ENCODE results near the gene SCFD2.

Gene SCFD2

GRCh38 chr4:52877036-52877435 lies 488.8 kb downstream of the SCFD2 start:
- Histone ChIP-seq H3K27me3 (replicated peaks; ENCODE audit: control insufficient read depth, insufficient read depth, low read length) (no peaks in the 10 kb centered on the region), H3K4me3 (replicated peaks; ENCODE audit: low read depth, low read length) (no peak overlapping the region), H3K36me3 (ENCODE audit: control insufficient read depth, insufficient read depth, low read length) (no peaks in the 10 kb centered on the region)
- no peak for DNase-seq (ENCODE audit: extremely low read depth, insufficient read length)
- no peak for TF ChIP-seq CTCF (IDR thresholded peaks at IDR 0.05; ENCODE audit: insufficient read depth, low read length, poor library complexity, severe bottlenecking)

GRCh38 chr4:52876069-52876468 lies 489.8 kb downstream of the SCFD2 start:
- DNase-seq (ENCODE audit: extremely low read depth, insufficient read length): no peak
- Histone ChIP-seq H3K4me3 (replicated peaks; ENCODE audit: low read depth, low read length) (no peak overlapping the region), H3K27me3 (replicated peaks; ENCODE audit: control insufficient read depth, insufficient read depth, low read length) (no peaks in the 10 kb centered on the region), H3K36me3 (ENCODE audit: control insufficient read depth, insufficient read depth, low read length) (no peaks in the 10 kb centered on the region; the same call in 1 of the 2 replicates)
- TF ChIP-seq CTCF (IDR thresholded peaks at IDR 0.05; ENCODE audit: insufficient read depth, low read length, poor library complexity, severe bottlenecking): no peak

GRCh38 chr4:52874948-52875347 lies 490.9 kb downstream of the SCFD2 start:
- Histone ChIP-seq H3K4me3 (replicated peaks; ENCODE audit: low read depth, low read length) (no peak overlapping the region), H3K27me3 (replicated peaks; ENCODE audit: control insufficient read depth, insufficient read depth, low read length) (no peaks in the 10 kb centered on the region), H3K36me3 (ENCODE audit: control insufficient read depth, insufficient read depth, low read length) (no peaks in the 10 kb centered on the region; the same call in 1 of the 2 replicates)
- TF ChIP-seq CTCF (IDR thresholded peaks at IDR 0.05; ENCODE audit: insufficient read depth, low read length, poor library complexity, severe bottlenecking): no peak
- DNase-seq (ENCODE audit: extremely low read depth, insufficient read length): no peak

GRCh38 chr4:52873861-52874343 lies 492.0 kb downstream of the SCFD2 start:
- DNase-seq (ENCODE audit: extremely low read depth, insufficient read length): no peak
- Histone ChIP-seq H3K27me3 (replicated peaks; ENCODE audit: control insufficient read depth, insufficient read depth, low read length) (no peaks in the 10 kb centered on the region), H3K4me3 (replicated peaks; ENCODE audit: low read depth, low read length) (no peak overlapping the region), H3K36me3 (ENCODE audit: control insufficient read depth, insufficient read depth, low read length) (no peaks in the 10 kb centered on the region; the same call in 1 of the 2 replicates)
- TF ChIP-seq CTCF (IDR thresholded peaks at IDR 0.05; ENCODE audit: insufficient read depth, low read length, poor library complexity, severe bottlenecking): no peak

- no peak overlapping the region for H3K4me3 ChIP-seq (replicated peaks; ENCODE audit: low read depth, low read length)
- DNase-seq (ENCODE audit: extremely low read depth, insufficient read length): no peak
- H3K27me3 ChIP-seq (replicated peaks; ENCODE audit: control insufficient read depth, insufficient read depth, low read length): no peaks in the 10 kb centered on the region
- no peaks in the 10 kb centered on the region; the same call in 1 of the 2 replicates for H3K36me3 ChIP-seq (ENCODE audit: control insufficient read depth, insufficient read depth, low read length)
- TF ChIP-seq CTCF (IDR thresholded peaks at IDR 0.05; ENCODE audit: insufficient read depth, low read length, poor library complexity, severe bottlenecking): no peak
Observed at GRCh38 chr4:52873191-52873590, 492.7 kb downstream of the SCFD2 start.

GRCh38 chr4:52870225-52870624 lies 495.6 kb downstream of the SCFD2 start:
- no peak for TF ChIP-seq CTCF (IDR thresholded peaks at IDR 0.05; ENCODE audit: insufficient read depth, low read length, poor library complexity, severe bottlenecking)
- no peaks in the 10 kb centered on the region; the same call in 1 of the 2 replicates for H3K36me3 ChIP-seq (ENCODE audit: control insufficient read depth, insufficient read depth, low read length)
- H3K27me3 ChIP-seq (replicated peaks; ENCODE audit: control insufficient read depth, insufficient read depth, low read length): no peaks in the 10 kb centered on the region
- no peak overlapping the region for H3K4me3 ChIP-seq (replicated peaks; ENCODE audit: low read depth, low read length)
- no peak for DNase-seq (ENCODE audit: extremely low read depth, insufficient read length)
